Activated CD8-positive, alpha-beta memory T cell treated with anti-CD3 and anti-CD28 coated beads, Interleukin-2, amount 50 U/mL, for 4 hours (primary cell): ENCODE results near the gene PPIL4.
"Not testable (repeated sequence)": the region's sequence is repeated elsewhere in the genome, so short reads cannot be mapped to it uniquely, and the experiment has no call there.

Experiments used
- DNase-seq: peaks from one replicate; pipeline ENCODE4 v3.0.0-alpha.2; 2020

Gene PPIL4

GRCh38 chr6:149515494-149515893 is 30.3 kb downstream of the PPIL4 start:
- no peak for DNase-seq

DNA sequence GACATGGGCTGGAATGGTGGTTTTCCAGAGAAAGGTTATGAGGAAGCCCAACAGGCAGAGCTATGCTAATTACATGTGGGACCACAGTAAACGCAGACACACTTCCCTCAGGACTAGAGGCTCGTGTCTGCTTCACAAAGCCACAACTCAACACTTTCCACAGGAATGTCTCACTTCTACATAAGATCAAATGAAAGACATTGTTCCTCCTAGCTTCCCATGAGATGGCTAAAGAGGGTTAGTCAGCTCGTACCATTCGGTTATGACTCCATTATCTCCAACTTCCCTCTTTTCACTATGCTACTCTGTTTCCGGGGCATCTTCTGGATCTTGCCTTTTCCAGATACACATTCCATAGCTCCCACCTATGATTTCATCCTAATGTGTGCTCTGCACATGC is 31.9 kb downstream of the PPIL4 start:
- DNase-seq = no peak

GRCh38 chr6:149510793-149511512 is 34.9 kb downstream of the PPIL4 start:
- no peak for DNase-seq

- DNase-seq = no peak
Observed at GRCh38 chr6:149508485-149508884, 37.4 kb downstream of the PPIL4 start.

DNA sequence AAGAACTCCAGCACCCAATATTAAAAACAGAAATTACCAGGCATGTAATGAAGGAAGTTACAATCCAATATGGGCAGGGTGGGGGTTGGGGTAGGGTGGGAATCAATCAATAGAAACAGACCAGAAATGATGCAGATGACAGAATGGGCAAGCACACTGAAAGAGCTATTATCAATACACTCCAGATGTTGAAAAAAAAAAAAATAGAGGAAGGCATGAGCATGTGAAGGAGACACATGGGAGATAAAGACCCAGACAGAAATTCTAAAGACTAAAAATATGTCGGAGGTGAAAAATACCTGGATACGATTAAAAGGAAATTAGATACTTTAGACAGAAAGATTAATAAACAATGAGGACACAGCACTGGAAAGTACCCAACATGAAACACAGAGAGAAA is 42.0 kb downstream of the PPIL4 start:
- no peak for DNase-seq

DNA sequence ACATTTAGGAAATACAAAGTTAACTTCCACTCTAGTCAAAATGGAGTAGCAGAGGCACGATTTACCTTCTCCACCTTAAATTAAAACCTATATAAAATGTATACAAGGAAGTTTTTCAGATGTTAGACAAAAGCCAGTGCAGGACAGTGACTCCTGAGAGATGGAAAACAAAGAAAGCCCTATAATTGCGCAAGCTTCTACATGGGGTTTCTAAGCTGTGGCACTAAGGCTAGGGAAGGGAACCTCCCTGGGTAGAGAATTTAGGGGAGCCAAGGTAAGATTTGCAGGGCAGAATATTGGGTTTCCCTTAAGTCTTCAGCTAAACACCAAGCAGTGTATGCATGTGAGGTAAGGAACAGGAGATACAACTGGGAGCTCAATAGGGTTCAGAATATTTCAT is 42.6 kb downstream of the PPIL4 start:
- no peak for DNase-seq

DNA sequence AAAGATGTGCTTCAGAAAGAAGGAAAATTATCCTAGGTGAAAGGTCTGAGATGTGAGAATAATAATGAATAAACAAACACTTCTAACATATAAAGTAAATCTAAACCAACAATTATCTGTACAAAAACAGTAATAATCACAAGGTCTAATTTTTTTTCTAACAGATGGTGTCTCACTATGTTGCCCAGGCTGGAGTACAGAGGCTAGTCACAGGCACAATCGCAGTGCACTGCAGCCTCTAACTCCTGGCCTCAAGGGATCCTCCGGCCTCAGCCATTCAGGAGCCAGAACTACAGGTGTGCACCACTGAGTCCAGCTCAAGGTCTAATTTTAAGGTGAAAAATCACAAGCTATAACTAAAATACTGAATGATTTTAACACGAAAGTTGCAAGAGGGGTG is 44.1 kb downstream of the PPIL4 start:
- DNase-seq = no peak

DNA sequence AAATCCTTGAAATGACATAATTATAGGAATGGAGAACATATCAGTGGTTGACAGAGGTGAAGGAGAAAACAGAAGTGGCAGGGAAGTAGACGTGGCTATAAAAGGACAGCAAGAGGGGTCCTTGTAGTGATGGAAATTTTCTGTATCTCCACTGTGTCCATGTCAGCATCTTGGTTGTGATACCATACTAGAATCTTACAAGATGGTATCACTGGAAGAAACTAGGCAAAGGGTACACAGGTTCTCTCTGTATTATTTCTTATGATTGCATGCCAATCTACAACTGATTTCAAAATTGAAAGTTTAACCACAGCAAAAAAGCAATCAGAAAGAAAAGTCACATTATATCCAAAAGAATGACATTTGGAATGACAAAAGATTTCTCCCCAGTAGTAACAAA is 44.6 kb downstream of the PPIL4 start:
- DNase-seq = no peak

DNA sequence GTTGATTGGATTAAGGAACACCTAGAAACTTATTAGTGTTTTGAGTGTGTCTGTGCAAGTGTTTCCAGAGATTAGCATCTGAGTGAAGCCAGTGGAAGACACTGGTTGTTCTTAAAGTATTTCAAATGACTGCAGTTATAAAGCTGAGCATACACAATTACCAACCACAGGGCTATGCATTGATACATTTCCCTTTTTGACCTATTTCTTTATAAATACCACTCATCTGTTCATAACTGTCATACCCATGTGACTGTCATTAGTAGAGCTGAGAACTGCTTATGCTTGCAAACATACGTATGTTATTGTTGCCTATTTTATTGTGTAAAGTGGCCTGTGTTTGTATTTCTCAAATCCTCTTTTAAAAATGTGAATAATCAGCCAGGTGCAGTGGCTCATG is 45.7 kb downstream of the PPIL4 start:
- DNase-seq = no peak

- no peak for DNase-seq
Observed at GRCh38 chr6:149499066-149499465, 46.8 kb downstream of the PPIL4 start.

DNA sequence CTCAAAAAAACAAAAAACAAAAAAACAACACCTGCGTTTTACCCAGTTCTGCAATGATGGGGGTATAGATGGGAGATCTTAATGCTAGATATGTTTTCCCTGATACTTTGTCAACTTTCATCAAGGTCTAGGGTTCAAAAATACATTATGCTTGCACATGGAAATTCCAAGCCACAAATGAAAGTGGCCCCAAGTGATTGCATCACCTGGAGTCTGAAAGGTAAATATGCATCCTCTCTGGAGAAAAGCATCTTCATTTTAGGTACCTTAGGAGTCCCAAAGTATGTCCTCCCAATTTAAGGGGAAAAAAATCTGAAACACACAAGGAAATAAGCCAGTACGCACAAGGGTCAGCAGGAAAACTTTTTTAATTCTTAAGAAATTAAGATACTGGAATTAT is 48.5 kb downstream of the PPIL4 start:
- DNase-seq = no peak

GRCh38 chr6:149496597-149496996 is 49.2 kb downstream of the PPIL4 start:
- not testable (repeated sequence) for DNase-seq

GRCh38 chr6:149495349-149496016 is 50.4 kb downstream of the PPIL4 start:
- not testable (repeated sequence) for DNase-seq

DNA sequence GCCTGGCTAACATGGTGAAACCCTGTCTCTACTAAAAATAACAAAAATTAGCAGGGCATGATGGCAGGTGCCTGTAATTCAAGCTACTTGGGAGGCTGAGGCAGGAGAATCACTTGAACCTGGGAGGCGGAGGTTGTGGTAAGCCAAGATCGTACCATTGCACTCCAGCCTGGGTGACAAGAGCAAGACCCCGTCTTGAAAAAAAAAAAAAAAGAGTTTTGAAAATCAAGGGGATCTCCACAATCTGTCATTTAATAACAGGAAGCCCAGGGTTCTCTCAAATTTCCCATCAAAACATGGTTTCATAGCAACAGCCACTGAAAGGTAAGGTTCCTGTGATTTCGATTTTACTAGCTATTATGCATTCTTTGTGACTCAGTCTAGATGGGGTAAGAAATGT is 51.0 kb downstream of the PPIL4 start:
- DNase-seq = peak; percentile 50

- no peak for DNase-seq
Observed at GRCh38 chr6:149493761-149494320, 52.0 kb downstream of the PPIL4 start.

GRCh38 chr6:149492798-149493343 is 53.0 kb downstream of the PPIL4 start:
- no peak for DNase-seq

DNA sequence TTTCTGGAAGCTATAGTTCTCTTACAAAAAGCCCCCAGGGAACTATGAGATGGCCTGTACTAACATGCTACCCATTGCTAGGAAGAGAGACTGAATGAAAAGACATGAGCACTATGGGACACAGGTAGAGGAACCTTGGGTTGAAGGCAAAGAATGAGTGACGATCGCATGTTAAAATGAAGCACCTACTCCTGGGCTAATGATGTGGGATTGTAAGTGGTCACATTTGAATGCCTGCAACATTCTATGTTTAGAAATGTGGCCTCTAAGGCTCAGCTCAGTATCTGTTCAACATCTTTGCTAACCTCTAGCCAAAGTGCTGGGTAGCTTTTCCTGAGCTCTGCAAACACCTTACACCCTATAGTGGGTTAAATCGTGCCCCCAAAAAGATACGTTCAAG is 55.9 kb downstream of the PPIL4 start:
- DNase-seq = no peak

GRCh38 chr6:149488815-149489214 is 57.0 kb downstream of the PPIL4 start:
- no peak for DNase-seq

DNA sequence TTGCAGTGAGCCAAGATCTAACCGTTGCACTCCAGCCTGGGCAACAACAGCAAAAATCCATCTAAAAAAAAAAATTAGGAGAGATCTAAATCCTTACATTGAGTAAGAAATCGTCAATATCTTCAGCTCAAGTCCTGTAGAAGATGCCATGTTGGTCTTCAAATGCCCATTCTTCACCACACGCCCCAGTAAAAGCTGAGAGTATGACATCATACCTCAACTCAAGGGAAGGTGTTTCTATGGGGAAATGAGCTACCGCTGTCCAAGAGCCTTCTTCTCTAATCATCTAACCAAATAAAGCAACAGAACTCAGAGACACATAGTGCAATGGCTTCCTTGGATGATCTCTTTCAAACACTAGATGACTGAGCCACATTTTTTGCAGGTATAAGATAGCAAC is 58.5 kb downstream of the PPIL4 start:
- no peak for DNase-seq

- peak; percentile 79 for DNase-seq
Observed at GRCh38 chr6:149484733-149485700, 60.8 kb downstream of the PPIL4 start, which contains the start of gene ZC3H12D. Gene ZC3H12D, minus strand, starts transcription at chr6:149485014. Its CDS starts 10,471 bp downstream, at chr6:149474543.

DNA sequence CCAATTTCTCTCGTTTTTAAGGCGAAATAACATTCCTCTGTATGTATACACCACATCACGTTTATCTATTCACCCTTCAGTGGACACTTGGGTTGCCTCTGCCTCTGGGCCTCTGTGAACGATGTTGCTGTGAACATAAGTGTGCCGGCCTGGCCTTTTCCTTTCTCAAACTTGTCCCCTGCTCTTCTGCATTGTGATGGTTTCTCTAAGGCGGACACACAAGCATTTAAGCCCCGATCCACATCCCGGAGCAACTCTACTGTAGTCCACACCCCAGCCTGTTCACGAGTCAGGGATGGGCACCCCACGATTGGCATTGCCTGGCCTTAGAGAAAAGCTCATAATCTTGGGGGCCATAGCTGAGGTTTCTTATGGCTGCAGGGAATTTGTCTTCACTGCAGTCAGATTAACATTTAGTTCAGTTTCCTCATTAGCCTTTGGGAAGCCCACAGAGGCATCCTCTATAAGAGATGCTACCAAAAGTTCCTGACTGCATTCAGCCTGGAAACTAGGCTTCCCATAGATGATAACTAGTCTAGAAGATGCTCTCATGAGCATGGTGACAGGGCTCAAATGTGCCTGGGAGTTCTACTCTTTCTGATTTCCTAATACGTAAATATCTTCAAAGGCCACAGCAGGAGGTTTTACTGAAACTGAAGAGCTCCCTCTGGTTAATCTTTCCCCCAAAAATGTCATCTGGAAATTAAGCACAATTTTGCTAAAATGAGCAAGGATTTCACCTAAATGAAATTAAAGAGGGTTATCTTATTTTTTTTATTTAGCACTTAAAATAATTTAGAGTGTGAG is 61.8 kb downstream of the PPIL4 start:
- no peak for DNase-seq

- DNase-seq = no peak
Observed at GRCh38 chr6:149483334-149483725, 62.5 kb downstream of the PPIL4 start.
